C4-2B (cell line): ENCODE data around the gene KLF1.

ENCODE experiments used
- H3K27ac ChIP-seq: fragments of 450-650 bp; 2 replicates; pipeline ENCODE4 v1.5.1; 2017
- CTCF ChIP-seq: fragments of 450-650 bp; conservative IDR thresholded peaks from 2 replicates; pipeline ENCODE4 v1.5.1; 2017; ENCODE audit warnings: mild to moderate bottlenecking
- ZFX ChIP-seq: fragments of 450-650 bp; IDR thresholded peaks from 2 replicates; pipeline ENCODE4 v1.6.1; 2017

KLF1 gene

GRCh38 chr19:12888006-12888603, 1.1 kb upstream of the KLF1 start:
- no peak for TF ChIP-seq CTCF
- TF ChIP-seq ZFX: no peak
- H3K27ac ChIP-seq: no peak overlapping the region

GRCh38 chr19:12886651-12886968, 391 bp downstream of the KLF1 start:
- no peak for TF ChIP-seq CTCF
- TF ChIP-seq ZFX: no peak
- H3K27ac ChIP-seq: no peak overlapping the region

GRCh38 chr19:12885749-12886650, 1.0 kb downstream of the KLF1 start:
- H3K27ac ChIP-seq: peak overlapping the region; percentile 64
- peak; percentile 70; the same call in 1 of the 2 replicates for TF ChIP-seq CTCF
- TF ChIP-seq ZFX: no peak

- peak; percentile 92 for TF ChIP-seq CTCF
- peak; percentile 49; the same call in 1 of the 2 replicates for TF ChIP-seq ZFX
- H3K27ac ChIP-seq: peak overlapping the region; percentile 64
These were observed 1.9 kb downstream of the KLF1 start for GRCh38 chr19:12884926-12885748.

GRCh38 chr19:12884627-12884925, 2.4 kb downstream of the KLF1 start:
- peak overlapping the region; percentile 64 for H3K27ac ChIP-seq
- TF ChIP-seq CTCF (no peak), ZFX (no peak)

- TF ChIP-seq ZFX (no peak), CTCF (no peak)
- peak overlapping the region; percentile 64; the same call in 1 of the 2 replicates for H3K27ac ChIP-seq
These were observed 2.8 kb downstream of the KLF1 start for GRCh38 chr19:12884202-12884601.

- no peak overlapping the region for H3K27ac ChIP-seq
- TF ChIP-seq ZFX (no peak), CTCF (no peak)
These were observed 4.4 kb downstream of the KLF1 start for GRCh38 chr19:12882589-12882988.
